NOMO-1 treated with DMSO at 0.1 percent for 48 hours (cell line): ENCODE results near the gene PLEKHN1.
"Not testable (repeated sequence)": the region's sequence is repeated elsewhere in the genome, so short reads cannot be mapped to it uniquely, and the experiment has no call there.

ENCODE experiments used
- DNase-seq: peaks from one replicate; lab custom pipeline; 2025; ENCODE audit not compliant: unreplicated experiment; lab: John Stamatoyannopoulos, UW

The PLEKHN1 gene

DNA sequence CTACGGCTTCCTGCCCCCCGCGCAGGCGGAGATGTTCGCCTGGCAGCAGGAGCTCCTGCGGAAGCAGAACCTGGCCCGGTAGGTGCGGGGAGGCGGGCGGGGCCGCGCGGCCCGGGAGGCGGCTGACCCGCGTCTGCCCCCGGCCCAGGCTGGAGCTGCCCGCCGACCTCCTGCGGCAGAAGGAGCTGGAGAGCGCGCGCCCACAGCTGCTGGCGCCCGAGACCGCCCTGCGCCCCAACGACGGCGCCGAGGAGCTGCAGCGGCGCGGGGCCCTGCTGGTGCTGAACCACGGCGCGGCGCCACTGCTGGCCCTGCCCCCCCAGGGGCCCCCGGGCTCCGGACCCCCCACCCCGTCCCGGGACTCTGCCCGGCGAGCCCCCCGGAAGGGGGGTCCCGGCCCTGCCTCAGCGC, 23.9 kb upstream of the PLEKHN1 start:
- no peak for DNase-seq

DNA sequence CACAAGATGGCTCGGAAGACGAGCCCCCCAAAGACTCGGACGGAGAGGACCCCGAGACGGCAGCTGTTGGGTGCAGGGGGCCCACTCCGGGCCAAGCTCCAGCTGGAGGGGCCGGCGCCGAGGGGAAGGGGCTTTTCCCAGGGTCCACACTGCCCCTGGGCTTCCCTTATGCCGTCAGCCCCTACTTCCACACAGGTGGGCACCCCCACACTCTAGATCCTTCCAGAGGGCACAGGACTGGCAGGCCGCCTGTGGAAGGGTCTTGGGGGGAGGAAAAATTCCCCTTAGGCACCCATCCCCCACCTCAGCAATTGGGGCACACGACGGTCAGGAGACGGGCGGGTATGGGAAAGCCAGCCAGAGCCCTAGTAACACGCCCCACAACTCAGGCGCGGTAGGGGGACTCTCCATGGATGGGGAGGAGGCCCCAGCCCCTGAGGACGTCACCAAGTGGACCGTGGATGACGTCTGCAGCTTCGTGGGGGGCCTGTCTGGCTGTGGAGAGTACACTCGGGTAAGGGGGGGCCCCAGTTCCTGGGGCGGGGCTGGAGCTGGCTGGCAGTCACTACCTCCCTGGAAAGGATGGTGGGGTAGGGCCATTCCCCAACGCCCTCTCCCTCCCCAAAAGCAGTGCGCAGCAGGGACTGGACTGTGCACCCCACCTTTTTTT, 23.3 kb upstream of the PLEKHN1 start:
- no peak for DNase-seq

DNA sequence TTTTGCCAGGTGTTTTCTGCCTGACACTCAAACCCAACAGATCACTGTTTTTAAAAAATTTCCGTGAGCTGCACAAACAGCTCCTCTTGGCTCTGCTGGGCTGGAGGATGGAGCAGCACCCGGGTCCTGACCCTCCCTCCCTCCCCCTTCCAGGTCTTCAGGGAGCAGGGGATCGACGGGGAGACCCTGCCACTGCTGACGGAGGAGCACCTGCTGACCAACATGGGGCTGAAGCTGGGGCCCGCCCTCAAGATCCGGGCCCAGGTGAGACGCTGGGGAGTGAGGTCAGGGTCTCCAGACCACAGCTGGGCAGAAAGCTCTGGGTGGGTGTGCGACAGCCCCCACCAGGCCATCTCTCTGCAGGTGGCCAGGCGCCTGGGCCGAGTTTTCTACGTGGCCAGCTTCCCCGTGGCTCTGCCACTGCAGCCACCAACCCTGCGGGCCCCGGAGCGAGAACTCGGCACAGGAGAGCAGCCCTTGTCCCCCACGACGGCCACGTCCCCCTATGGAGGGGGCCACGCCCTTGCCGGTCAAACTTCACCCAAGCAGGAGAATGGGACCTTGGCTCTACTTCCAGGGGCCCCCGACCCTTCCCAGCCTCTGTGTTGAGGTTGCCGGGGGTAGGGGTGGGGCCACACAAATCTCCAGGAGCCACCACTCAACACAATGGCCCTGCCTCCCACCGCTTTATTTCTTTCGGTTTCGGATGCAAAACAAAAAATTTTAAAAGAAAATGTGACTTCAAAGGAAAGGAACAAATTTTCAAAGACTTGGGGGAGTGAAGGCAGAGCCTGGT, 22.5 kb upstream of the PLEKHN1 start:
- no peak for DNase-seq

DNA sequence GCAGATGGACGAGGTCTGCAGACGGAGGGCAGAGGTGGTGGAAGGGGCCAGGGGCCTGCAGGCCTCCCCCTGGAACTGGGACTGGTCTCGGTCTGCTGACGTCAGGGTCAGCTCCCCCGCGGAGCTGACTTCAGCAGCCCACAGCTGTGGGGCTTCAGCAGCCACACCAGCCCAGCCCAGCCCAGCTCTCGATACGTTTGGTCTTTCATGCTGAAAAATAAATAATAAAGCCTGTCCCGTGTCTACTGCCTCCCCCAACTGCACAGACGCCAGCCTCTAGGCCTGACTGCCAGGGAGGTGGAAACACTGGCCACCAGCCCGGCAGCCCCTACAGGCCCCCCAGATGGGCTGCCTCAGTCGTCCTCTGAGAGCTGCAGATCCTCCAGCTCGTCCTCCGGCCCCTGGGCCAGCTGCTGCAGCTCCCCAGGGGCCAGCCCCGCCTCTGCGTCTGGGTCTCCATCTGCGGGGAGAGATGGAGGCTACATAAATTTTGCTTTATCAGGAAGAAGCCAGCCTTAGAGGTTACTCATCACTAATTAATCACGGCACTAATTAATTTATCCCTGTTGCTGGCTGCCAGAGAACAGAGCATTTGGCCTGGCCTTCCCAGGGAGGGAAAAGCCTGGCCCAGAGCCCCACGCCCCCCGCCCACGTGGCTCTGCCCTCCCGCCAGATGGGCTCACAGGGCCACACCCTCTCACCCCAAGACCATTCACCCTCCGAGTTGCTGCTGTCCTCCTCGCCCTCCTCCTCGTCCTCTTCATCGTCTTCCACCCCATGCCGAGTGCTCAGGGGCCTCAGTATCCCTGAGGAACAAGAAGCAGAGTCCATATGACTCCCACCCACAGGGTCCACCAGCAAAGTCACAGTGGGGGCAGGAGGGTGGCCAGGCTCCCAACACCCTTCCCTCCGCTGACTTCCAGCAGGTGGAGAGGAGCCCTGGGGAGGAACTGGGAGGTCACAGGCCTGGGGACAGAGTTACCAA, 21.6 kb upstream of the PLEKHN1 start:
- DNase-seq = no peak

DNA sequence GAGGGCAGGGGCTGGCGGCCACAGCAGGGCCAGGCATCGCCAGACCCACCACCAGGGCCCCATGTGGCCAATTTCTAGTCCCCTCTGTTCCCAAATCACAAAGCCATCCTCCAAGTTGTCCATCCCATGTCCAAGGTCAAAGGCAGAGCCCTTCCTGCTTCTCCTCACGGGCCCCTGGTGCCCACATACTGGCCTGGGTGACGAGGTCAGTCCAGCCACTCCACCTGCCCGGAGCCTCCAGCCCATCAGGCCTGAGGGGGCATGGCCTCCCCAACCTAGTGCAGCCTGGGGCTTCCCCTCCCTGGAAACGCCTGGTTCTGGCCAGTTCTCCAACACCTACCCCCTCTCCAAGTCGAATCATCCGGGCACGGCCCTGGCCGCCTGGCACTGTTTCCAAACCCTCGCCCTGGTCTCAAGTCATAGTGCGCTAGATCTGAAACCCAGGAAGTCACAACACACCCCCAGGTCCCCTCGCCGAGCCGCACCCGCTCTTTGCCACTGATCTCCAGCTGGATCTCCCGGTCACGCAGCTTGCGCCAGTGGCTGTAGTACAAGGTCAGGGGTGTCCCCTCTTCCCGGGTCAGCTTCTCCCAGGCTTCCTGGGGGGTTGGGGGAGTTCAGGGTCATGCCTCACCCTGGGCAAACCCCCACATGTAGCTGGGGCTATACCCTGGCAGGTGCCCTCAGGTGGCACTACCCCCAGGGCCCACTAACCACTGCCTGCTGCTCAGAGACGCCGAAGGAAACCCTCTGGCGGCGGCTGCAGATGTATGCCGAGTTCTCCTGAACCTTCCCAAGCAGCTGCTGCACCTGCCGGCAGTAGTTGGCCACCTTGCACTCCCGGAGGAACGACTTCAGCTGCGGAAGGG, 20.4 kb upstream of the PLEKHN1 start:
- no peak for DNase-seq

DNA sequence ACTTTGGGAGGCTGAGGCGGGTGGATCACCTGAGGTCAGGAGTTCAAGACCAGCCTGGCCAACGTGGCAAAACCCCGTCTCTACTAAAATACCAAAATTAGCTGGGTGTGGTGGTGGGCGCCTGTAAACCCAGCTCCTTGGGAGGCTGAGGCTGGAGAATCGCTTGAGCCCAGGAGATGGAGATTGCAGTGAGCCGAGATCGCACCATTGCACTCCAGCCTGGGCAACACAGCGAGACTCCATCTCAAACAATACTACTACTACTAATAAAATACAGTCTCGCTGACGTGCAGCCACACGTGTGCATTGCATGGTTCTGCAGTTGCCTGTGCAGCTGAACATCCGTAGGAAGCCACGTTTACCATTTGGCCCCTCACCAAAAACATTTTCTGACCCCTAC, 19.5 kb upstream of the PLEKHN1 start:
- DNase-seq = not testable (repeated sequence)

DNA sequence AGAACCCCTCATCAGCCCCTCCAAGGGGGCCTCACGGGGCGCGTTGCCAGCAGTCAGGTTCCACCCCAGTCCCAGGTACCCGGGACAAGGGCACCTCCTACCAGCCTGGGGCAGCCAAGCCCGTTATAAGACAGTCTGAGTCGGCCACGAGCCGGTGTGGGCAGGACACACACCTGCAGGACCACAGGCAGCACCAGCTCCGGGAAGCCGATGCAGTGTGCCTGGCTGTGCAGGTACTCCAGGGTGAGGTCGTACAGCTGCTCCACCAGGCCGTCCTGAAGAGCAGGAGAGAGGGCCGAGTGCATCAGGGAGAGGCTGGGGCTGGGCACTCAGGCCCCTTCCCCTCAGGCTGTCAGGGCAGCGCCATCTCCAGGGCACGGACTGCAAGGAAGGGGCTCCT, 18.3 kb upstream of the PLEKHN1 start:
- no peak for DNase-seq

DNA sequence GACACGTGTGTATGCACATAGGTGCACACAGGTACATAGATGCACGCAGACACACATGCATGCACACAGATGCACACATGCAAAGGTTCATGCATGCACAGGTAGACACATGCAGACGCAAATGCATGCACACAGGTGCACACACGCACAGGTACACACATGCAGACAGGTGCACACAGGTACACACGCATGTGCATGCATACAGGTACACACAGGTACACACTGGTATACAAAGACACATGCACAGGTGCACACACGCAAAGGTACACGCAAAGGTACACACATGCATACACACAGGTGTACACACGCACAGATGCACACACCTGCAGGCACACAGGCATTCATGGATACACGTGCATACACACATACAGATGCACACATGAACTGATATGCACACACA, 16.0 kb upstream of the PLEKHN1 start:
- no peak for DNase-seq

DNA sequence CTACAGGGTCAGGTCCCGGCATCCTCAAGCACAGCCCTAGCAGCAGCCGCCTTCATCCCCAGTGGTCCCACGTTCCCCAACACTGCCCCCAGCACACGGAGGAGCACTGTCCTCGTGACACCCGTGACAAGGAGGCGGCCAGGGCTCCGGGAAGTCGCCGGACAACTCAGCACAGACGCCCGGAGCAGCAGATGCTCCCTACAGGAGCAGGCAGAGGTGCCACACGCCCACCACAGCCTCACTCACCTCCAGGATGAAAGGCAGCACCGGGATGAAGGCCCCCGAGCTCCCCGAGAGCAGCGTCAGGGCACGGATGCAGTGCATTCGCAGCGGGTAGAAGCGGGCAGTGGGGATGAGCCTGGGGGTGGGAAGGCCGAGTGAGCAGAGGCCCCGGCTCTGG, 15.4 kb upstream of the PLEKHN1 start:
- DNase-seq = no peak

DNA sequence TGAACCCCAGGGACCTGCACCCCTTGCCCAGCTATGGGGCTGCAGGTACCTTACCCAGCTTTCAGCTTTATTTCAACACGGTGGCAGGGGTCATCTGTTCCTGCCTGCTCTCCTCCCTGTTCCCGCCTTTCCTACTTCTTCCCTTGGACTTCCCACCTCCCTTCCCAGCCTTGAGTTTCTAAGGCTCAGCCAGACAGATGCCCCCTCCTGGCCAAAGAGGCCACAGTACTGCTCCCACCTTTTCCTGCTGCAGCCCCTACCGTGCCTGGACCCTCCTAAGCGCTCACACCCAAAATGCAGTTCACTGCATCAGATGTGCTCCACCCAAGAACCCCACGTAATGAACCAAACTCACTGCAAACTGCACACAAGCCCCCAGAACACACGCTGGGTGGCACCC, 14.9 kb upstream of the PLEKHN1 start:
- DNase-seq = no peak

DNA sequence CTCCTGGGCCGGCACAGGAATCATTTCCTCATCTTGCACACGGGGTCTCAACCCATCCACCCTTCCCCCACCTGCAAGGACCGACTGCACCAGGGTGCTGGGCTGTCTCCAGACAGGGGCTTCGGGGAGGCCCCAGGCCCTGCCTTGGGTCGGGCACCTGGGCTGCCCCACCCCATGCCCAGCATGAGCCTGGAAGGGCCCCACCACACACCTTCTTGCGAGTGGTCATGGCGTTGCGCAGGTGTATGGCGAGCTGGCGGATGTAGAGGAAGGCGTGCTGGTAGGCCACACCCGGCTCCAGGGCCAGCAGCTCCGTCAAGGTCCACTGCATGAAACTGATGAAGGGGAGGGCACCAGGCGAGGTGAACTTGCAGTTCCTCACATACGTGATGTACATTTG, 14.1 kb upstream of the PLEKHN1 start:
- no peak for DNase-seq

DNA sequence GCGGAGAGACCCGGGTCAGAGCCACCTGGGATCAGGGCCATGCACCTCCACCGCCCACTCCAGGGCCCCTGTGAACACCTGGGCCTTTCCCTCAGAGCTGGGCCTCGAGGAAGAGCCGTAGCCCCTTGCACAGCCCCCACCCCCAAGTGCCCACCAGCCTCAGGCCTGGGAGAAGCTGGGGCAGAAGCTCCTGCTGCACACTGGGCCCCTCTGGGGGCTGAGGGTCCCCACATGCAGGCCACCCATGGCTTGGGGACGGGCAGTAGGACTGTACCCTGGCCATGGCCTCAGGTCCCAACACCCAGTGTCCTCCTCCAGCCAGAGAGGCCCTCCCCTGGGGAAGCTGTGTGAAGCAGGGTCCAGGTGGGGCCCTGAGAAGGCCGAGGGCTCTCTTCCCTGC, 13.7 kb upstream of the PLEKHN1 start:
- DNase-seq = no peak

DNA sequence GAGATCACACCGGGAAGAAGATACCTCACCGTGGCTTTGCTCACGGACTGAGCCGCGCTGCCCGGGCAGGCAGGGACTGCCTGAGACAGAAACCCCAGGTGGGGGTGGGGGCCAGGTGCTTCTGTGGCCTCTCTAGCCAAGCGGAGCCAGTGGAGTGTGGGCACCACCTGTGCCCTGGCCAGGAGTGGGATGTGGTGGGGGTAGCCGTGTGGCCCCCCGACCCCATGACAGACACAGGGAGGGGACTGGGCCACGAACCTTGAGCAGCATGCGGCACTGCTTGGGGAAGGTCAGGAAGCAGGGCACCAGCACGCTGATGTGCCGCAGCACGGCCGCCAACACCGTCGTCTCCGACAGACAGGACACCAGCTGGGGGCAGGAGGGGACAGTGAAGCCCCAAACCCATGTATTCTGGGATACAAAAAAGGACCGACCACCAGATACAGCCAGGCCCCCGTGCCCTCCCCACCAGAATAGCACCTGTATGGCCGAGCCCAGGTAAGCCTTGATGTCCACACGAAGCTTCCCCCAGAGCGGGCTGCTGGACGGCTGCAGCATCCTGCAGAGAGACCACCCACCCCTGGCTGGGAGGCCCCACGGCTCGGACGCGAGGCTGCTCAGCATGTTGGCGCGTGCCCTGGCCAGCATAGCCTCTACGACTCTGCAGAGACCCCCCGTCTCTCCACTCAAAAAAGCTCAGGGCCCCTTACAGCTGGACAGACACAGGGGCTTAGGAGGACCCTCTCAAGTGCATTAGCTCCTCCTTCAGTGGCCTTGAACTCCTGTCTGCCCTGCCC, 12.6 kb upstream of the PLEKHN1 start:
- no peak for DNase-seq

DNA sequence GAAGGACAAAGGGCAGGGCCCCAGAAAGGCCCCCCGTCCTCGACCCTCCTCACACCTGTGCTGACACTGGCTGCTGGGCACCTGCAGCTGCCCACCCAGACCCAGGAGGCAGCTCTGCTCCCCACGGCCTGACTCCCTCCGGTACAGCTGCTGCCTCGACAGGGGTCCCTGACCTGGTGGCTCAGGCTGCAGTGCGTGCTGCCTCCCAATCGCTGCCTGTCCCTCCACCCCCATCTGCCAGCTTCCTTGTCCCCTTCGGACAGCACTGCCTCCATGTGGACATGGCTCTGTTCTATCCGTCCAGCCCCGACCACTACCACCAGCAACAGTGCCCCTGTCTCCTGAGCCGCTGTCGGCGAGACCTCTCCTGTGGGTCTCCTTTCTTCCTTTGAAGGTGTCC, 11.4 kb upstream of the PLEKHN1 start:
- no peak for DNase-seq

DNA sequence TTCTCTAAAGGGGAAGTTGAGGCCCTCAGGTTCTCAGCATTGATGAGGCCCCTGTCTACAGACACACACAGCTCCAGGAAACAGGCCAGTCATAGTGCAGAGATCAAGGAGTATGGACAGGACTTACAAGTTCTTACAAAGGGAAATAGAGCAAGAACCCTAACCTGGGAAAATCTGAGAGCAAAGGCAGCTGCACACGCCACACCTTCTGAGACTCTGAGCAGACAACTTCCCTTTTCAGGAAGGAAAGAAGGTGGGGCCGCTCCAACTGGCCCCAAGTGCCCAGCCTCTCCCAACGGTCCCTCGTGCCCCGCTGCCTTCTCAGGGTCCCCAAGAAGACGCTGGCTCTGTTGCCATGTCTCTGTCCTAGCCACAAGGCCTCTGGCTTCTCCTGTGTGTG, 10.8 kb upstream of the PLEKHN1 start:
- DNase-seq = peak; percentile 67

DNA sequence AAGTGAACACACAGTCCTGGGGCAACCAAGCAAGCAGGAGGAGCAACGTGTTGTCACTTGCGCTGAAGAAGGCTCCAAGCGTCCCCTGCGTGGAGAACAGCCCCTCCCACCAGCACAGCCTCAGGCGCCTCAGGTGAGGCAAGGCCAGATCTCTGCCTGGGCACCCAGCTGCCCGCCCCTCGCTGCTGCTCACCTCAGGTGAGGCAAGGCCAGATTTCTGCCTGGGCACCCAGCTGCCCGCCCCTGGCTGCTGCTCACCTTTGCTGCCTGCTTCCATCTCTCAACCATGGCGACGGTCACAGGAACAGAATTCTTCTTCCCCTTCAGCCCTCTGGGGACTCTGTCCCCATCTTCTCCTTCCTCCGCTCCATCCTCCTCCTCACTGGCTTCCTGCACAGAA, 9.6 kb upstream of the PLEKHN1 start:
- DNase-seq = no peak

DNA sequence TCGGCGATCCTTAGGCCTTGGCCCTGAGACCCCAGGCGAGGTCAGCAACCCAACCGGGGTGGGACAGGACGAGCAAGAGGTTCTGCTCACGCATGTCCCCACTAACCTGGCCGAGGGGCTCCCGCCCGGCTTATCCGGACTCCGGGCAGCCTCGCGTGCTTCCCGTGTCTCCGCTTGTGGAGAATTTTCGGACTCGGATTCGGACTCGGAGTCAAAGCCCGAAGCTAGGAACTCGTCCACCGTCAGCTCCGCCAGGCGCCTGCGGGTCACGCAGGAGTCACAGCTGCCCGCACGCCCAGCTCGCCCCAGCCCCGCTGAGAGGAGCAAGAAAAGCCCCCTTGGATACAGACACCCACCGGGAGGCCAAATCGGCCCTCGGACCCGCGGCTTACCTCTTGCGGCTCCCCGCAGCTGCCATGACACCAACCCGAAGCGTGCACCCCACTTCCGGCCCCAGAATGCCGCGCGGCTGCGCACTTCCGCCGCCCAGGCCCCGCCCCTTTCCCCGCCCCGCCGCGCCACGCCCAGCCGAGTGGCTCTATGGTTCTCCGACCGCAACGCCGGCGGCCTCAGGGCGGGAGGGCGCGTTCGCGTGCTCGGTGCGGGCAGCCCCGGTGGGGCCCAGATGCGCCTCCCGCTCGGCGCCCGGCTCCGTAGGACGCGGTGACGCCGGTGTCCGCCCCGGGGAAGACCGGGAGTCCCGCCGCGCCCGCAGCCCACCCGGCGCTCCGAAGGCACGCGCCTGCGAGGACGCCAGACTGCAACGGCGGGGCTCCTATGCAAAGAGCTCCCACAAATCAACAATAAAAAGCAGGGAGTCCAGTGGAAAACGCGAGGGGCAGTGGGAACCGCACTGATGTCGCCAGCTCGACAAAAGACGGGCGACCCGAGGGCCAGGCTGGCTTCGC, 7.2 kb upstream of the PLEKHN1 start, which contains the start of gene NOC2L:
Gene NOC2L, minus strand, starts transcription at position 434 of the 908 bp plus-strand sequence. Its CDS starts 16 bp downstream, at position 418.
- DNase-seq = peak; percentile 78

DNA sequence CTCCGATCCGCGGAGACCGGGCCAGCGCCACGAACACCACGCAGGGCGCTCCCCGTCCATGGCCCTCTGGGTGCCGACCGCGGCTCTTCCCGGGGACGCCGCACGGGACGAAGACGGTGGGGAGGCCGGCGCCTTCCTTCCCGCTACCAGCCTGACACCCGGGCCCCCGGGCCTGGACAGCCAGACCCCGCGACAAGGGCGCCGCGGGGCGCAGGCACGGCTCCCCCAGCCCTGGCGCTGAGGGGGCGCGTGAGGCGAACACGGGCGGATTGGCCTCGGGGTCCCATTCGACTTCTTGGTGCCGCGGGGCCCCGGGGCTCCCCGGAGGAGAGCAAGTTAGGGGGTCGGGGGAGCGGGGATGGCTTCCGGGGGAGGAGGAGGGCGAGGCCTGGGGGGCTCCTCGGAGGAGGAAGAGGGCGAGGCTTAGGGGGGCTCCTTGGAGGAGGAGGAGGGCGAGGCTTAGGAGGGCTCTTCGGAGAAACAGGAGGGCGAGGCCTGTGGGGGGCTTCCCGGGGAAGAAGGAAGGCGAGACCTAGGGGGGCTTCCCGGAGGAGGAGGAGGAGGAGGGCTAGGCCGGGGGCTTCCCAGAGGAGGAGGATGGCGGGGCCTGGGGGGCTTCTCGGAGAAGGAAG, 6.4 kb upstream of the PLEKHN1 start:
- DNase-seq = no peak
